Measurements from ENCODE around the gene EEFSEC.

DNA sequence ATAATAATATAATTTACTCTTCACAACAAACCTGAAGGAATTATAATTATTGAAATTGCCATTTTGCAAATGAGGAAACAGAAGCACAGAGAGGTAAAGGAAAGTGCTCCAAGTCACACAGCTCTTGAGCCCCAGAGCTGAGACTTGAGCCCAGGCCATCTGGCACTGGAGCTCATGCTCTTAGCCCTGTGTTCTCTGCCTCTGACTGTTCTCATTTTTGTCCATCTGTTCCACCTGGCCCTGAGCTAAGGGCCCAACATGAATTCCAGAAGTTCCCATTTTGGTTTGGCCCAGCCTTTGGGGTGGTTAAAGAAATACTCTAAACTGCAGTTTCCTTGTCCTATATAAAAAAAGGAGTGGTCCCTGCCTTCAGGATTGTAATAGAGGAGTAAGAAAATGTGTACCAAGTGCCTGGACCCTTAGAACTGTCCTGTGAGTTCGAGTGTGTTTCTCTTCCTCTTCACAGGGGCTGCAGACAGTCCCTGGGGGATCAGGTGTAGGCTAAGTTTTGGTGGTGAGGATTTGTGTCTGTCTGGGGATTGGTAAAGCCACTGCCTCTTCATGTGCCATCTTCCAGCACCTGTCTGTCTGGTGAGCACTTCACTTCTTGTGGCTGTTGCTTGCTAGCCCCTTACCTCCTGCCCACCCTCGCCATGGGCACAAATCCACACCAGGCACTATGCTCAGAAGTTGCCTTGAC lies 221.6 kb downstream of the EEFSEC start:
- TF ChIP-seq POLR2A (IDR thresholded peaks at IDR 0.05) (no peak), POLR2AphosphoS5 (IDR thresholded peaks at IDR 0.05) (no peak), CTCF (IDR thresholded peaks at IDR 0.05 in 8 of 11, conservative IDR thresholded peaks at IDR 0.05 in 3 of 11) (no peak)
